OCI-LY1 (cell line): ENCODE measurements around the gene OS9.
"Not testable (repeated sequence)": the region's sequence is repeated elsewhere in the genome, so short reads cannot be mapped to it uniquely, and the experiment has no call there.

Source experiments
- EZH2 ChIP-seq: fragments of 200-600 bp; sonication (generic), shearing (Covaris generic); IDR thresholded peaks from 2 replicates; pipeline ENCODE4 v1.8.0; 2017; ENCODE audit warnings: borderline replicate concordance, mixed run types, mild to moderate bottlenecking, antibody characterized with exemption, low read length, moderate library complexity, mixed read lengths
- TF ChIP-seq, protein P1 (sequence below): fragments of 200-600 bp; sonication (generic), shearing (Covaris generic); IDR thresholded peaks from 2 replicates; pipeline ENCODE4 v1.5.1; 2017; ENCODE audit warnings: mild to moderate bottlenecking, antibody characterized with exemption, low read length, moderate library complexity, mixed read lengths

DNA sequence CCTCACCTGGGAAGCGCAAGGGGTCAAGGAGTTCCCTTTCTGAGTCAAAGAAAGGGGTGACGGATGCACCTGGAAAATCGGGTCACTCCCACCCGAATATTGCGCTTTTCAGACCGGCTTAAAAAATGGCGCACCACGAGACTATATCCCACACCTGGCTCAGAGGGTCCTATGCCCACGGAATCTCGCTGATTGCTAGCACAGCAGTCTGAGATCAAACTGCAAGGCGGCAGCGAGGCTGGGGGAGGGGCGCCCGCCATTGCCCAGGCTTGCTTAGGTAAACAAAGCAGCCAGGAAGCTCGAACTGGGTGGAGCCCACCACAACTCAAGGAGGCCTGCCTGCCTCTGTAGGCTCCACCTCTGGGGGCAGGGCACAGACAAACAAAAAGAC, 47.3 kb upstream of the OS9 start:
- TF ChIP-seq, protein P1, sequence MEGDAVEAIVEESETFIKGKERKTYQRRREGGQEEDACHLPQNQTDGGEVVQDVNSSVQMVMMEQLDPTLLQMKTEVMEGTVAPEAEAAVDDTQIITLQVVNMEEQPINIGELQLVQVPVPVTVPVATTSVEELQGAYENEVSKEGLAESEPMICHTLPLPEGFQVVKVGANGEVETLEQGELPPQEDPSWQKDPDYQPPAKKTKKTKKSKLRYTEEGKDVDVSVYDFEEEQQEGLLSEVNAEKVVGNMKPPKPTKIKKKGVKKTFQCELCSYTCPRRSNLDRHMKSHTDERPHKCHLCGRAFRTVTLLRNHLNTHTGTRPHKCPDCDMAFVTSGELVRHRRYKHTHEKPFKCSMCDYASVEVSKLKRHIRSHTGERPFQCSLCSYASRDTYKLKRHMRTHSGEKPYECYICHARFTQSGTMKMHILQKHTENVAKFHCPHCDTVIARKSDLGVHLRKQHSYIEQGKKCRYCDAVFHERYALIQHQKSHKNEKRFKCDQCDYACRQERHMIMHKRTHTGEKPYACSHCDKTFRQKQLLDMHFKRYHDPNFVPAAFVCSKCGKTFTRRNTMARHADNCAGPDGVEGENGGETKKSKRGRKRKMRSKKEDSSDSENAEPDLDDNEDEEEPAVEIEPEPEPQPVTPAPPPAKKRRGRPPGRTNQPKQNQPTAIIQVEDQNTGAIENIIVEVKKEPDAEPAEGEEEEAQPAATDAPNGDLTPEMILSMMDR = not testable (repeated sequence)
- not testable (repeated sequence) for TF ChIP-seq EZH2
